Inferior parietal cortex (tissue), 1 donor: ENCODE results near the gene ADRM1.

Source experiments
- DNase-seq: peaks from one replicate; pipeline ENCODE4 v3.0.0-alpha.2; 2016; ENCODE audit errors: extremely low spot score

The ADRM1 gene

DNA sequence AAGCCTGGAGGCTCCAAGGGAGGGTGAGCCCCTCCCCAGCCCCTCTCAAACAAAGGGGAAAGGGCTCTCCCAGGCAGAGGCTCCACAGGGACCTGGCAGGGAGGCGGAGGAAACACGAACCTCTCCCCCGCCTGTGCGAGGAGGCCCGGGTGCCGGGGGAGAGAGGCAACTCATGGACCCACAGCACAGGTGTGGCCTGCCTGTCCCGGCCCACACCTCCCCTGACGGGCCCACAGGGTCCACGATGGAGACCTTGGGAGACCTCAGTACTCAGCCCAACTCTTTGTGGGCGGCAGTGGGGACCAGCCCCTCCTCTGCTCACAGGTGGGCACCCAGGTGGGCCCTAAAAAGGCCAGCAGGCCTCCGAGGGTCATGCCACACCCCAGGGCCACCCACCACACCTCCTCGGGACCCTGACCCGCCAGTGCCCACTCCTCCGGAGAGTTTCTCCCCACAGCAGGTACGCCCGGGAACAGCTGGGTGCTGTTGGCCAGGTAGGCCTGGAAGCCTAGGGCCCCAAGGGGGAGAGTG lies 52.1 kb downstream of the ADRM1 start:
- no peak for DNase-seq

DNA sequence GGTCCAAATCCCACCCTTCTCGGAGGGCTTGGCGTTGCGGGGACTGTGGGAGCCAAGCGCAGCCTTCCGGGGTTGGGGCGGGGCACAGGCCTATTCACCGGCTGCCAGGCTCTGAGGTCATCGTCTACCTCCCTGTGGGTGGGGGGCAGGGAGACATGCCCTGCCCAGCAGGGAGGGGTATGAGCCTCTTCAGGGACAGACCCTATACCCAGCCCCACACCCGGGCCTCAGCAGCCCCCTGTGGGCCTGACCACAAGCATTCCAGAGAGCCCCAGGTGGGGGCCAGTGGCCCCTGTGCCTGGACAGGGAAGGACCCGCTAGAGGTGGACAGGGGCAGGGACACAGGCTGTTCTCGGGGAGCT lies 52.7 kb downstream of the ADRM1 start:
- DNase-seq, result no peak

DNA sequence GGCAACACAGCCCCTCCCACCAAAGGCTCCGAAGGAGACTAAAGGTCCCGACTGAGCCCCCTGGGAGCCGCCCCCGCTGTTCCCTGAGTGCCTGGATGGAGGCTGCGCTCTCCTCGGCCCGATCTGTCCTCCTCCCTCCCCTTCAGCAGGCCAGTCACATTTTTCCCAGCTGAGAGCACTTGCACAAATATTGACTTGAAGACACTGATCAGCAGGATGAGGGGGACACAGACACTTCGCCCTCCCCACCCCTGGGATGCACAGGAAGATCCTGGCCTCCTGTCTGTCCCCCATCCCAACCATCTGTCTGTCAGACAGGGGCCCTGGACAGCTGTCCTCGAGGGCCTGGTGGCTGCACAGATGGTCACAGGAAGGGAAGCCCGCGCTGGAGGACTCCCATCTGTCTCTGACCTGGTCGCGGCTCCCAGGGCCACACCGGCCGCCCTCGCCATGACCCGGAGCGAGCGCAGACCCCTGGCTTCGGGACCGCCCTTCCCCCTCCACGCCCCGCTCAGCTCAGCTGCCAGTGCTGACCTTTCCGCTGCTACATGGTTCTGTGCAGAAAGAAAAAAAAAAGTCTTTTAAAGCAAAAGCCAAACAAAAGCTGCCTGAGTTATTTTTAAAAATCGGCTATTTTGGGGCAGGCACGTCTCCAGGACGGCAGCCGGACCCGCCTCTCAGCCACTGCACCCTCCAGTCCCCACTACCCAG lies 53.2 kb downstream of the ADRM1 start:
- no peak for DNase-seq

DNA sequence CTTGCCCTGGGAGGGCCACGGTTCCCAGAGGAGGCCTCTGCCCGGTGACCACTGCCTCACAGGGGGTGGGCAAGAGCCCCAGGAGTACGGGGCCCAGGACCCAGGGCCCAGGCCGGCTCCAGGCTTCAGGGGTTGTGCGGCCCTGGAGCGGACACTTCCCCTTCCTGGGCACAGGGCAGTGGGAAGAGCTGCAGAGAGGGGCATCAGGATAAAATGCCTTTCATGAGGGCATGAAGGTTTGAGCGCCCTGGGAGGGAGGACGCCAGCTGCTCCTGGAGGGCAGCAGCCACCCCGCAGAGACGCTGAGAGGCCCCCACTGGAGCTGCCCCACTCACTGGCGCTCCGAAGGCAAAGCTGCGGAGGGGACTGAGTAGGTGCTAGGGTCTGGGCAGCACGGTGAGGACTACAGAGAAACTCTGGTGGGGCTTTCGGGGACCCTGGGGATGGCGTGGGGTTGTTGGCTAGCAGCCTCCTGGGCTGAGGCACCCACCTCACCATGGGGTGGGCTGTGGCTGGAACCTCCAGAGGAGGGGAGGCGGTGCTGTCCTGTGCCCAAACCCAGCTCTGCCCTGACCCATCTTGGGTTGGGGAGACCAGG lies 53.9 kb downstream of the ADRM1 start:
- DNase-seq, result no peak

DNA sequence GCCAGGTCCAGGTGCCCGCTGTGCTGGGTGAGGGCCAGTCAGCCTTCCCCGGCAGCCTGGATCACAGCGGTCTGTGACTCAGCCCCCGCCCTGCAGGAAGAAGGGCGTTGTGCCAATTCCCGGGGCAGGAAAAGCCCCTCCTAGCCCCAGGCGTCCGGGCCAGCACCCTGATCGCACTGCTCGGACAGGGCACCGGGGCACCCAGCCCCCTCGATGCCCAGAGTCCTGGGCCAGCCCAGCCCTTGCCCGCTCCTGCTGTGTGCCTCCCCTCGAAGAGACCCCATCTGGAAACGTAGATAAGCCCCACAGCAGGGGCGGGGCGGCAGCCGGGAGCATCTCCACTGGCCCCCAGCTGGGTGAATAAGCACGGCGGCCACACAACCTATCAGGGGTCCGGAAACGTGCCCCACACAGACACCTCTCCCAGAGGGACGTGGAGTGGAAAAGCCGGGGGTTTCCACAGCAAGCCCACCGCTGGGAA lies 54.4 kb downstream of the ADRM1 start:
- no peak for DNase-seq

DNA sequence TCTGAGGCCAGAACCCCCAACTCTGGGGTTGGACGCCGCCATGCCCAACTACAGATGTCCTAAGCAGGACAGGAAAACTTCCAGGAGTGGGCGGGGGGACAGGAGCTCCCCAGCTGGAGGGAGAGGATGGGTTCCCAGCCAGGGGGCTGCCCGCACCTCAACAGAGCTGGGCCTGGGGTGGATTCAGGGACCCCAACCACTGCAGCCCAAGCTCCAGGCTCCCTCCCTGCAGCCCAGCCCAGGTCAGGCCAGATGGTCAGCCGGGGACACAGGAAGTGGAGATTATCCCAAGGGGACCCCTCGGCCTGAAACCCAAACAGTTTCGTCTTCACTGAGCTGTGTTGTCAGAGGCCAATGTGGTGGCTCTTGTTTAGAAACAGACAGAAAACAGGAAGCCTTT lies 54.9 kb downstream of the ADRM1 start:
- no peak for DNase-seq
